Loucy (cell line): Measurements from ENCODE around the gene DRAXIN.

Source experiments
- CTCF ChIP-seq: fragments of 200-600 bp; sonication (generic); conservative IDR thresholded peaks from 2 replicates; pipeline ENCODE4 v1.5.1; 2014; ENCODE audit warnings: mild to moderate bottlenecking, antibody characterized with exemption, low read length
- EZH2phosphoT487 ChIP-seq: fragments of 200-600 bp; IDR thresholded peaks from 2 replicates; pipeline ENCODE4 v1.6.1; 2018; ENCODE audit warnings: antibody characterized with exemption, mild to moderate bottlenecking, moderate library complexity, borderline replicate concordance

GRCh38 chr1:11703357-11704193 is 12.1 kb downstream of the DRAXIN start:
- no peak for TF ChIP-seq CTCF
- TF ChIP-seq EZH2phosphoT487, result no peak
